IPS-18a (cell line): ENCODE data around the gene WBP2NL.

Experiments
- H3K27ac ChIP-seq: one replicate; pipeline ENCODE4 v1.5.1; 2013; ENCODE audit warnings: low read length
- H3K27me3 ChIP-seq: one replicate; pipeline ENCODE4 v1.6.1; 2013; ENCODE audit warnings: mild to moderate bottlenecking, low read length; ENCODE audit not compliant: control insufficient read depth, insufficient read depth
- H3K36me3 ChIP-seq: one replicate; pipeline ENCODE4 v1.6.1; 2013; ENCODE audit warnings: low read depth, low read length; ENCODE audit not compliant: control insufficient read depth
- H3K4me1 ChIP-seq: one replicate; pipeline ENCODE4 v1.6.1; 2013; ENCODE audit warnings: low read depth, low read length; ENCODE audit not compliant: control insufficient read depth
- H3K4me3 ChIP-seq: one replicate; pipeline ENCODE4 v1.5.1; 2013; ENCODE audit warnings: low read length
- H3K9ac ChIP-seq: one replicate; pipeline ENCODE4 v1.6.1; 2013; ENCODE audit warnings: mild to moderate bottlenecking, low read length, moderate library complexity
- H3K9me3 ChIP-seq: one replicate; pipeline ENCODE4 v1.6.1; 2013; ENCODE audit warnings: low read depth, low read length; ENCODE audit not compliant: control insufficient read depth

WBP2NL gene

GRCh38 chr22:41983513-41984405 is 14.8 kb upstream of the WBP2NL start:
- H3K4me3 ChIP-seq, result no peak overlapping the region
- no peaks in the 10 kb centered on the region for H3K27me3 ChIP-seq
- H3K9me3 ChIP-seq, result no peaks in the 10 kb centered on the region
- no peak overlapping the region for H3K27ac ChIP-seq
- no peak overlapping the region for H3K9ac ChIP-seq
- H3K36me3 ChIP-seq, result peaks cover 4% of the 10 kb centered on the region
- H3K4me1 ChIP-seq, result no peaks in the 10 kb centered on the region

GRCh38 chr22:41987276-41987675 is 11.3 kb upstream of the WBP2NL start:
- H3K4me1 ChIP-seq, result no peaks in the 10 kb centered on the region
- no peaks in the 10 kb centered on the region for H3K27me3 ChIP-seq
- H3K4me3 ChIP-seq, result no peak overlapping the region
- no peak overlapping the region for H3K9ac ChIP-seq
- peaks cover 16% of the 10 kb centered on the region for H3K36me3 ChIP-seq
- H3K27ac ChIP-seq, result no peak overlapping the region
- H3K9me3 ChIP-seq, result no peaks in the 10 kb centered on the region

- Histone ChIP-seq H3K4me1 (no peaks in the 10 kb centered on the region), H3K36me3 (peaks cover 28% of the 10 kb centered on the region), H3K9me3 (no peaks in the 10 kb centered on the region), H3K27me3 (no peaks in the 10 kb centered on the region), H3K9ac (no peak overlapping the region), H3K27ac (no peak overlapping the region), H3K4me3 (no peak overlapping the region)
Measured at GRCh38 chr22:41989246-41989645, 9.3 kb upstream of the WBP2NL start.

- H3K9ac ChIP-seq, result no peak overlapping the region
- H3K4me3 ChIP-seq, result no peak overlapping the region
- no peaks in the 10 kb centered on the region for H3K27me3 ChIP-seq
- peaks cover 42% of the 10 kb centered on the region for H3K36me3 ChIP-seq
- no peaks in the 10 kb centered on the region for H3K9me3 ChIP-seq
- H3K4me1 ChIP-seq, result no peaks in the 10 kb centered on the region
- H3K27ac ChIP-seq, result no peak overlapping the region
Measured at GRCh38 chr22:41991111-41991510, 7.5 kb upstream of the WBP2NL start.

- peaks cover 42% of the 10 kb centered on the region for H3K36me3 ChIP-seq
- no peaks in the 10 kb centered on the region for H3K9me3 ChIP-seq
- H3K9ac ChIP-seq, result no peak overlapping the region
- no peak overlapping the region for H3K27ac ChIP-seq
- H3K4me3 ChIP-seq, result no peak overlapping the region
- H3K4me1 ChIP-seq, result no peaks in the 10 kb centered on the region
- no peaks in the 10 kb centered on the region for H3K27me3 ChIP-seq
Measured at GRCh38 chr22:41992496-41992895, 6.1 kb upstream of the WBP2NL start.

GRCh38 chr22:41995211-41995610 is 3.4 kb upstream of the WBP2NL start:
- Histone ChIP-seq H3K9me3 (no peaks in the 10 kb centered on the region), H3K27ac (no peak overlapping the region), H3K4me1 (no peaks in the 10 kb centered on the region), H3K9ac (no peak overlapping the region), H3K36me3 (peaks cover 32% of the 10 kb centered on the region), H3K27me3 (no peaks in the 10 kb centered on the region), H3K4me3 (no peak overlapping the region)

GRCh38 chr22:41996826-41997225 is 1.8 kb upstream of the WBP2NL start:
- H3K27ac ChIP-seq, result no peak overlapping the region
- no peaks in the 10 kb centered on the region for H3K9me3 ChIP-seq
- H3K9ac ChIP-seq, result no peak overlapping the region
- no peaks in the 10 kb centered on the region for H3K27me3 ChIP-seq
- H3K4me1 ChIP-seq, result no peaks in the 10 kb centered on the region
- no peak overlapping the region for H3K4me3 ChIP-seq
- H3K36me3 ChIP-seq, result peaks cover 26% of the 10 kb centered on the region

- no peak overlapping the region for H3K4me3 ChIP-seq
- no peaks in the 10 kb centered on the region for H3K9me3 ChIP-seq
- peaks cover 6% of the 10 kb centered on the region for H3K36me3 ChIP-seq
- no peak overlapping the region for H3K9ac ChIP-seq
- H3K27me3 ChIP-seq, result no peaks in the 10 kb centered on the region
- H3K4me1 ChIP-seq, result no peaks in the 10 kb centered on the region
- no peak overlapping the region for H3K27ac ChIP-seq
Measured at GRCh38 chr22:42000466-42000865, 1.9 kb downstream of the WBP2NL start.

- Histone ChIP-seq H3K27ac (no peak overlapping the region), H3K4me3 (no peak overlapping the region), H3K27me3 (no peaks in the 10 kb centered on the region), H3K9ac (no peak overlapping the region), H3K4me1 (no peaks in the 10 kb centered on the region), H3K9me3 (no peaks in the 10 kb centered on the region), H3K36me3 (no peaks in the 10 kb centered on the region)
Measured at GRCh38 chr22:42001121-42001520, 2.5 kb downstream of the WBP2NL start.

GRCh38 chr22:42001706-42002105 is 3.1 kb downstream of the WBP2NL start:
- Histone ChIP-seq H3K27me3 (no peaks in the 10 kb centered on the region), H3K27ac (no peak overlapping the region), H3K4me1 (no peaks in the 10 kb centered on the region), H3K9me3 (no peaks in the 10 kb centered on the region), H3K9ac (no peak overlapping the region), H3K4me3 (no peak overlapping the region), H3K36me3 (no peaks in the 10 kb centered on the region)

GRCh38 chr22:42007922-42008321 is 9.3 kb downstream of the WBP2NL start:
- Histone ChIP-seq H3K27ac (no peak overlapping the region), H3K27me3 (no peaks in the 10 kb centered on the region), H3K4me1 (no peaks in the 10 kb centered on the region), H3K4me3 (no peak overlapping the region), H3K9me3 (peaks cover 4% of the 10 kb centered on the region), H3K9ac (no peak overlapping the region), H3K36me3 (no peaks in the 10 kb centered on the region)

GRCh38 chr22:42010778-42011177 is 12.2 kb downstream of the WBP2NL start:
- Histone ChIP-seq H3K27me3 (no peaks in the 10 kb centered on the region), H3K27ac (no peak overlapping the region), H3K9me3 (peaks cover 4% of the 10 kb centered on the region), H3K4me3 (no peak overlapping the region), H3K36me3 (no peaks in the 10 kb centered on the region), H3K9ac (no peak overlapping the region), H3K4me1 (no peaks in the 10 kb centered on the region)
